ENCODE results near the gene CAPN2.

GRCh38 chr1:223765719-223766340 lies 53.5 kb downstream of the CAPN2 start:
- TF ChIP-seq CTCF (IDR thresholded peaks at IDR 0.05; ENCODE audit: insufficient read depth, low read depth, low read length): no peak
- TF ChIP-seq EZH2 (IDR thresholded peaks at IDR 0.05; ENCODE audit: insufficient read depth, low read length): no peak

Measured in astrocyte (in vitro differentiated cells and primary cell).